ENCODE data around the gene RTP3.
"Not testable (repeated sequence)": the region's sequence is repeated elsewhere in the genome, so short reads cannot be mapped to it uniquely, and the experiment has no call there.

Gene RTP3

GRCh38 chr3:46516521-46516920 lies 18.7 kb downstream of the RTP3 start:
- Histone ChIP-seq H3K4me3 (ENCODE audit: low read depth, low read length) (no peak overlapping the region), H3K36me3 (no peaks in the 10 kb centered on the region), H3K9me3 (no peaks in the 10 kb centered on the region), H3K27me3 (no peaks in the 10 kb centered on the region), H3K4me1 (no peaks in the 10 kb centered on the region)
- TF ChIP-seq CTCF (IDR thresholded peaks at IDR 0.05; ENCODE audit: low read depth, low read length), result no peak
- no peak for DNase-seq

- TF ChIP-seq CTCF (IDR thresholded peaks at IDR 0.05; ENCODE audit: low read depth, low read length), result no peak
- no peaks in the 10 kb centered on the region for H3K36me3 ChIP-seq
- H3K9me3 ChIP-seq, result no peaks in the 10 kb centered on the region
- no peaks in the 10 kb centered on the region for H3K27me3 ChIP-seq
- H3K4me1 ChIP-seq, result no peaks in the 10 kb centered on the region
- no peak for DNase-seq
- H3K4me3 ChIP-seq (ENCODE audit: low read depth, low read length), result no peak overlapping the region
Observed at GRCh38 chr3:46517016-46517783, 19.4 kb downstream of the RTP3 start.

GRCh38 chr3:46517784-46518181 lies 20.0 kb downstream of the RTP3 start:
- no peak for DNase-seq
- no peaks in the 10 kb centered on the region for H3K4me1 ChIP-seq
- TF ChIP-seq CTCF (IDR thresholded peaks at IDR 0.05; ENCODE audit: low read depth, low read length), result no peak
- no peaks in the 10 kb centered on the region for H3K9me3 ChIP-seq
- H3K36me3 ChIP-seq, result no peaks in the 10 kb centered on the region
- no peaks in the 10 kb centered on the region for H3K27me3 ChIP-seq
- H3K4me3 ChIP-seq (ENCODE audit: low read depth, low read length), result no peak overlapping the region

GRCh38 chr3:46519952-46520351 lies 22.2 kb downstream of the RTP3 start:
- no peaks in the 10 kb centered on the region for H3K4me1 ChIP-seq
- no peak overlapping the region for H3K4me3 ChIP-seq (ENCODE audit: low read depth, low read length)
- no peaks in the 10 kb centered on the region for H3K36me3 ChIP-seq
- TF ChIP-seq CTCF (IDR thresholded peaks at IDR 0.05; ENCODE audit: low read depth, low read length), result no peak
- no peaks in the 10 kb centered on the region for H3K9me3 ChIP-seq
- no peaks in the 10 kb centered on the region for H3K27me3 ChIP-seq
- no peak for DNase-seq

- Histone ChIP-seq H3K4me1 (no peaks in the 10 kb centered on the region), H3K9me3 (no peaks in the 10 kb centered on the region), H3K27me3 (no peaks in the 10 kb centered on the region), H3K36me3 (no peaks in the 10 kb centered on the region), H3K4me3 (ENCODE audit: low read depth, low read length) (no peak overlapping the region)
- DNase-seq, result no peak
- TF ChIP-seq CTCF (IDR thresholded peaks at IDR 0.05; ENCODE audit: low read depth, low read length), result no peak
Observed at GRCh38 chr3:46520531-46520930, 22.8 kb downstream of the RTP3 start.

GRCh38 chr3:46521096-46521495 lies 23.3 kb downstream of the RTP3 start:
- no peak for TF ChIP-seq CTCF (IDR thresholded peaks at IDR 0.05; ENCODE audit: low read depth, low read length)

GRCh38 chr3:46522201-46522600 lies 24.4 kb downstream of the RTP3 start:
- H3K36me3 ChIP-seq; H3K4me1 ChIP-seq; H3K9me3 ChIP-seq; DNase-seq; H3K27me3 ChIP-seq; H3K4me3 ChIP-seq (ENCODE audit: low read depth, low read length): not testable (repeated sequence)

More at GRCh38 chr3:46521096-46521495, 23.3 kb downstream of the RTP3 start:
- H3K4me3 ChIP-seq (ENCODE audit: low read depth, low read length), result no peak overlapping the region
- H3K9me3 ChIP-seq, result no peaks in the 10 kb centered on the region
- H3K4me1 ChIP-seq, result no peaks in the 10 kb centered on the region
- no peaks in the 10 kb centered on the region for H3K27me3 ChIP-seq
- no peaks in the 10 kb centered on the region for H3K36me3 ChIP-seq
- no peak for DNase-seq
